GM12872 (cell line): ENCODE measurements around the gene NKX6-2.

Experiments
- TF ChIP-seq, protein P1 (sequence below): IDR thresholded peaks from 3 replicates; pipeline ENCODE4 v1.5.1; 2011; ENCODE audit warnings: low read depth, mild to moderate bottlenecking, low read length, moderate library complexity; ENCODE audit not compliant: insufficient read depth

The NKX6-2 gene

DNA sequence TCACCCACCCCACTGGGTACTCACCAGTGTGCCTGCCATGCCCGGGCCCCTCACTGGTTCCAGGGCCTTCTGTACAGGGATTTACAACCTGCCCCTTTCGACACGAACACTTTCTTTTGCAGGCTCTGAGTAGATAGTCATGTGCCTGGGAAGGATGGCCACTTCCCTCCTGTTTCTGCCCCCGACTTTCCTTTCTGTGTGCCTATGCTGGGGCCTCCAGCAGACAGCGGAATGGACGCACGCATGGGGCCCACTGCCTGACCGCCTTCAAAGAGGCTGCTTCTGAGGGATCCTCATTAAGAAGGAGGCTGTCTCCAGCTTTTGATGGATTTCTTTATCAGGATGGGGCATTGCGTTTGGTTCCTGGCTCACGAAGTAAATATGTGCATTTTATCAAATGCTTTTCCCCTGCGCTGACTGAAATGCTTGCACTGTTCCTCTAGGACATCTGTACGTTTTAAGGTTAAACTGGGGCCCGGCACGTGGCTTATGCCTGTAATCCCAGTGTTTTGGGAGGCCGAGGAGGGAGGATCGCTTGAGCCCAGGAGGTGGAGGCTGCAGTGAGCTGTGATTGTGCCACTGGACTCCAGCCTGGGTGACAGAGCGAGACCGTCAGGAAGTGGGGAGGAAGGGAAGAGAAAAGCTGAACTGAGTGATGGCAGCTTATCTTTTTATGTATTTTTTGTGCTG lies 29.4 kb upstream of the NKX6-2 start:
- TF ChIP-seq, protein P1, sequence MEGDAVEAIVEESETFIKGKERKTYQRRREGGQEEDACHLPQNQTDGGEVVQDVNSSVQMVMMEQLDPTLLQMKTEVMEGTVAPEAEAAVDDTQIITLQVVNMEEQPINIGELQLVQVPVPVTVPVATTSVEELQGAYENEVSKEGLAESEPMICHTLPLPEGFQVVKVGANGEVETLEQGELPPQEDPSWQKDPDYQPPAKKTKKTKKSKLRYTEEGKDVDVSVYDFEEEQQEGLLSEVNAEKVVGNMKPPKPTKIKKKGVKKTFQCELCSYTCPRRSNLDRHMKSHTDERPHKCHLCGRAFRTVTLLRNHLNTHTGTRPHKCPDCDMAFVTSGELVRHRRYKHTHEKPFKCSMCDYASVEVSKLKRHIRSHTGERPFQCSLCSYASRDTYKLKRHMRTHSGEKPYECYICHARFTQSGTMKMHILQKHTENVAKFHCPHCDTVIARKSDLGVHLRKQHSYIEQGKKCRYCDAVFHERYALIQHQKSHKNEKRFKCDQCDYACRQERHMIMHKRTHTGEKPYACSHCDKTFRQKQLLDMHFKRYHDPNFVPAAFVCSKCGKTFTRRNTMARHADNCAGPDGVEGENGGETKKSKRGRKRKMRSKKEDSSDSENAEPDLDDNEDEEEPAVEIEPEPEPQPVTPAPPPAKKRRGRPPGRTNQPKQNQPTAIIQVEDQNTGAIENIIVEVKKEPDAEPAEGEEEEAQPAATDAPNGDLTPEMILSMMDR = no peak

DNA sequence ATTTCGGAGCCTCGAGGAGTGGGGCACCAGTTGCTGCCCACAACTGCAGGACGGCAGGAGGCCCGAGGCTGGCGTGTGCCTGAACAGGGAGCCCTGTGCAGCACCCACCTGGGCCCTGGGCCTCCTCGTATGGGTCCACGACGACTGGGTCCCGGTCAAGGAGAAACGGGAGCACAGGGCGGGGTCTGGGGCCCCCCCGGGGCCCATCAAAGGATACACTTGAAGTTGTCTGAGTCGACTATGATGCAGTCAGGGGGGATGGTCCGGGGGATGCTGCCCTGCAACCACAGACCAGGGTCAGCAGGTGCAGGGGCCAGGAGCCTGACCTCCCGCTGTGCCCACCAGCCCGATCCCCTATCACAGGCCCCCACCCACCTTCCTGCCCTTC lies 28.5 kb upstream of the NKX6-2 start:
- TF ChIP-seq, protein P1 = no peak

DNA sequence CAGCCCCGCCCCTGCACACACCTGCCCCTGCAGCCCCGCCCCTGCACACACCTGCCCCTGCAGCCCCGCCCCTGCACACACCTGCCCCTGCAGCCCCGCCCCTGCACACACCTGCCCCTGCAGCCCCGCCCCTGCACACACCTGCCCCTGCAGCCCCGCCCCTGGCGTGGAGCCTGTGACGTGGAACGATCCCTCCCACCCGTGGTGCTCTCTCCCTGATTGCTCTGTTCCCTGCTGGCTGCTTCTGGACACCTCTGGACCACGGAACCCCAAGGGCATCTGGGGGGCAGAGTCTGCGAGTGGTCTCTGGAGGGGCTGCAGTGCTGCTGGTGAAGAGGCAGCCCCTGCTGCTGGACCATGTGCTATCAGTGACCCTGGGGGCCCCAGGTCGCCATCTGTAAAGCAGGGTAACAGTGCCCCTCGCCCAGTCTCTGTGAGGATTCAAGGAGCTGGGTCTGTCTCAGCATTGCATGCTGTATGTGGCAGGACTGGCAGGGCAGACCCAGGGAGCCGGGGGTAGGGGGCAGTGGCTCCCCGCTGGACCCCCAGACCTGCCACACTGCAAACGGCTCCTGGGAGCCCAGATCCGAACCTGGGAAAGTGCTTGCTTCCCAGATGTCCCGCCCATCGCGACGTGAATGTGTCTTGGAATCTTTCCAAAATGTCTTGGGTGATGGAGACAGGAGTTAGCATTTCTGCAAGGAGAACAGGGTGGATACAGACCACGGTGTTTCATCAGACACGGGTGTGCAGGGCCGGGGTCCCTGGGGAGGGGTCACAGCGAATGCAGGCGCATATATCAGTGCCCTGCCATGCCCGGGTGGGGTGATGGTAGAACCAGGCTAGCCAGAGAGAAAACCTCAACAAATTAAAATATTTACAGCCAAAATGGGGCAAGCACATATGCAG lies 27.9 kb upstream of the NKX6-2 start:
- TF ChIP-seq, protein P1 = no peak

DNA sequence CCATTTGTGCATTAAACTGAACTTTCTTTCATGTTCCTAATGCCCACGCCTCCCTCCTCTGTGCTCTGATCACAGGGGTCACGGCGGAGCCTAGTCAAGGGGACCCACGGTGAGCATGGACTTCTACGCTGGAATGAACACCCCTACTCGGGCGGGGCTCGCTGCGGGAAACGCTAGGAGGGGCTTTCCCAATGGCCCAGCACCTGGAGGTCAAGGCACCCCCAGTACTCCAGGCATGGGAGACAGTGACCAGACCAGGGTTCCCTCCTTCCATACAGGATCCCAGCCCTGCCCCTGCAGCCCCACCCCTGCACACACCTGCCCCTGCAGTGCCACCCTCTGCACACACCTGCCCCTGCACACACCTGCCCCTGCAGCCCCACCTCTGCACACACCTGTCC lies 27.1 kb upstream of the NKX6-2 start:
- TF ChIP-seq, protein P1 = no peak

DNA sequence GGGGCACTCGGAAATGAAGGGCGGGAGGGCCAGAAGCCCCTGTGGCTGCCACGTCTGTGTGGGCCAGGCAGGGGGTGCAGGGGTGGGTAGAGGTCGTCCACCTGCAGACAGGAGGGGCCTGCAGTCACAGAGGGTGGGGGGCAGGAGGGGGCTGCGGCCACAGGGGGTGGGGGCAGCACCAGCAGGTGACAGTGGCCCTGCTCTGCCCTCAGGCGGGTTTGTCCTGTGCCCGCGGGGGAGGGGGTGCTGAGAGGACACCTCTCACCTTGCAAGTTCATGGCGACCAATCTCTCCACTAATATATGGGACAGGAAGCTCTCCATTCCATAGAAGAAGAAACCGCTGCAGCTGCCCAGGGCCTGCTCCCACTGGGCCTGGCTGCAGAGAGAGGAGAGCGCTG lies 26.6 kb upstream of the NKX6-2 start:
- TF ChIP-seq, protein P1 = no peak

DNA sequence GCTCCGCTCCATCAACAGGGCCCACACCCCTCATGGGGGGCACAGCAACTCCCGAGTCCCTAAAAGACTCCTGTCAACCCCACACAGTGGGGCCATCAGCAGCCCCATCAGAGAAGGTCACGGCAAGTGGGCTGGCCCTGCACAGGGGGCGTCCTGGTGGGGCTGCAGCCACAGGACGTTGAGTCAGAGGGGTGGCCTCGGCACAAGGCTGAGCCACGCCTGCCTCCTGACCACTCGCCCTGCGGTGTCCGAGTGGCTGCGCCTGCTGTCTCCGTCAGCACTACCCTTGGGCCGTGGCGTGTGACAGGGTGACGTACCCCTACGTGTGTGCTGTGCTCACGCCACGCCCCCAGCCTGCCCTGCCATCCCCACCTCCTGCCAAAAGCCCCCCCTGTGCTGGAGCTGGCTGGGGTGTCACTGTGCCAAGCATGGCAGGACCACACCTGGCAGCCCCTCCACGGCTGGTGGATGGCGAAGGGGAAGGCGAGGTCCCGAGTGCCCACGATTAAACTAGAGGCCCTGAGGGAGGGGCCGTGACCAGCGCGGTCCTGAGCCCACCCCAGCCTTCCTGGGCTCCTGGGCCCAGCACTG lies 26.0 kb upstream of the NKX6-2 start:
- TF ChIP-seq, protein P1 = no peak
